HG02938 (cell line): ENCODE results near the gene MVB12B.

Source experiments
- ATAC-seq: cut with Tn5 transposase; IDR thresholded peaks from one replicate; pipeline ENCODE4 v1.9.1; 2021; ENCODE audit warnings: mild to moderate bottlenecking, moderate library complexity; ENCODE audit not compliant: unreplicated experiment

MVB12B gene

GRCh38 chr9:126357074-126357473, 30.4 kb downstream of the MVB12B start:
- no peak for ATAC-seq

- ATAC-seq: no peak
Observed at GRCh38 chr9:126360073-126360472, 33.4 kb downstream of the MVB12B start.

- ATAC-seq: no peak
Observed at GRCh38 chr9:126361810-126362238, 35.2 kb downstream of the MVB12B start.

DNA sequence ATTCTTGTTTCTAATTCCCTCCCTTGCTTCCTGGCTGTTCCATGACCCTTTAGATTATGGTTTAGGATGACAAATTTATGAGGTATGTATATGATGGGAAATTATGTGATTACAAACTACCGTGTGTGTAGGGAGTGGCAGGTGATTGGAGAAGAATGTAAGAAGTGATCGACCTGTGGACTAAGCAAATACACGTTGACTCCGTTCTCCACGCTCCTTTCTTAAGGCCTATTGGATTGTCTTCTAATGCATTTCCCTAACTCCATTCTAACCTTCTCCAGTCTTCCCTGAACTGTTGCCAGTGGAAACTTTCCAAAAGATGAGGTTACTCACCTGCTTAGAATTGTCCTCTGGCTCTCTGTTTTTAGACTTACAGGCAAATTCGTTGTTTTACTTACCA, 36.6 kb downstream of the MVB12B start:
- ATAC-seq: no peak

- no peak for ATAC-seq
Observed at GRCh38 chr9:126363847-126364671, 37.4 kb downstream of the MVB12B start.

DNA sequence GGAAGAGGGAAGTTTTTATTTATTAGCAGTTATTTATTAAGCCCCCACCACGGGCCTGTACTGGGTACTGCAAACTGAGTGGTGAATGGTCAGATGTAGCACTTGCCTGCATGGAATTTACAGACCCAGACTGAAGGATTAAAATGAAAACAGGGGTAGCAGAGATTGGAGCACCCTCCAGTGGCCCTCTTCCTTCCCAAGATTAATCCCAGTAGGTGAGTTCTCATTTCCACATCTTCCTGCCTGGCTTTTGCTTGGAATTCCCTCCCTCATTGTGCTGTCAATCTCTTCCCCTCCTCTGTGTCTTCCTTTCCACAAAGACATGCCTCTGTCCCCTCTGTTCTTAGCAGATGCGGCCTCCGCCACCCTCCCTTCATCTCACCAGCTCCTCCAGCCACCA, 39.2 kb downstream of the MVB12B start:
- ATAC-seq: no peak

- ATAC-seq: no peak
Observed at GRCh38 chr9:126366366-126367011, 39.9 kb downstream of the MVB12B start.

- no peak for ATAC-seq
Observed at GRCh38 chr9:126367139-126367538, 40.5 kb downstream of the MVB12B start.

GRCh38 chr9:126367616-126368015, 41.0 kb downstream of the MVB12B start:
- no peak for ATAC-seq

GRCh38 chr9:126368020-126368419, 41.4 kb downstream of the MVB12B start:
- no peak for ATAC-seq

DNA sequence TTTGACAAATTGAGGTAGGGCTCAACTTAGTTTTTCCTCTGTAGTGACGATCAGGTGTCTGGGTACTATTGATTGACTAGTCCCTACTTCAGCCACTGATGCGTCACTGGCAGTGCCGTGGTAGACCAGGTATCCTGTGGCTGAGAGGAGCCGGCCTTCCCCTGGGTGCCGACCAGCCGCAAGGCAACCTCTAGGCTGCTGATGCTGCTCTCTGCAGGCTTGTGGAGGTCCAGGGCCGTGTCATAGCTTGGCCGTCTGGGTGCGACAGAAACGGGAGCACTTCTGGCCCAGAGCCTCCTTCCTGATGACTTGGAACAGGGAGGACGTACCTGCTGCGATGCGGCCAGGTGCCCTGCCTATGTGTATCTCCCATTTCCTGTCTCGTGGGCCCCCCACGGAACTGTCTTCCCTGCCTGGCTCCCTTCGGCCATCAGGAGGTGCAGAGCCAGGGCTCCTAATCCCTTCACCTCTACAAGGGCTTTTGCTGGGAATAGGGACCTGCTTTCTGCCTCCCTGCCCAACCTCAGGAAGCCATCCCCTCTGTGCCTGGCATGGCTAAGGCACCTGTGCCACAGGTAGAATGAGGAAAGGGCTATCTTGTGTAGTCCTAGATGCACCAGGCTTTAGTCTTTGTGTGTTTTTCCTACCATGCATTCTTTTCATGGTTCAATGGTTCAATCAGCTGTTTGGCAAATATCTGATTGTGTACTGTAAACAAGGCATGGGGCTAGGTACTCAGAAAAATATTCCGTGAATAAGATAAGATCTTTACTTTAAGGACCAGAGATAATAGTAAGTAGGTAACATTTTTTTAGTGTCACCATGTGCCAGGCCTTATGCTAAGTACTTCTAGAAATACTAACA, 44.6 kb downstream of the MVB12B start:
- no peak for ATAC-seq

GRCh38 chr9:126372716-126373115, 46.1 kb downstream of the MVB12B start:
- ATAC-seq: no peak

DNA sequence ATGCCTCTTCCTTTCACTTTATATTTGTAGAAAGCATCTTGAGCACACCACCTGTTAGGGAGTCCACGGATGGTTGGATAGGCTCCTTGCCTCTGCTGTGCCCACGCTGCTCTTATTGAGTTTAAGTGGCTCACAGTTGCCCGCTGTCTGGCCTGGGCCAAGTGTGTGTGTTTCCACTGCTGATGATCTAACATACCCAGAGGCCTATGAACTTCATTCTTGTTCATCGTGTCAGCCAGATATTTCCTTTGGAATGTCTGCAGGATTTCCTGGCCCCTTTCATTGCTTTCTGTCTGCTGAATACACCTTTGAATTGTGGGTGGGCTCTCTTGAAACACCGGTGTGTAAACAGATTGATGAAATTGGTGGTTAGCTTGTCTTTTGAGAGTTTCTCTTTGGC, 46.6 kb downstream of the MVB12B start:
- ATAC-seq: no peak

DNA sequence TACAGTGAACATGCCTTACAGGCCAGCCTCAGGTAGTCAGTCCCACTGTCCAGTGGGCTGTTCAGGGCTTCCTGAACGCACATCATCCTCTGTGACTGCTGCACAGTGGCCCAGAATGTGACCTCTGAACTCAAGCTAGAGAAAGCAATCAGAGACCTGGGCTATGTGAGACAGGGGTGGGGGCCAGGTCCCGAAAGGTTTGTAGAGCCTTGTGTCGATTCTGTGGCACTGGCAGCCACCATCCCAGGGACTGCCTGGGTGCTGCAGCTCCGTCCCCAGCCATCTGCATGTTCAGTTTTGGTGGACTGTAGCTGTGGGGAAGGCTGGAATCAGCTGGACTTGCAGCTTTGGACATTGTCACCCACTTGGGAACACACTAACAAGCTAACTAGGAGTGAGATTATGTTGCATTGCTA, 47.7 kb downstream of the MVB12B start:
- ATAC-seq: no peak

DNA sequence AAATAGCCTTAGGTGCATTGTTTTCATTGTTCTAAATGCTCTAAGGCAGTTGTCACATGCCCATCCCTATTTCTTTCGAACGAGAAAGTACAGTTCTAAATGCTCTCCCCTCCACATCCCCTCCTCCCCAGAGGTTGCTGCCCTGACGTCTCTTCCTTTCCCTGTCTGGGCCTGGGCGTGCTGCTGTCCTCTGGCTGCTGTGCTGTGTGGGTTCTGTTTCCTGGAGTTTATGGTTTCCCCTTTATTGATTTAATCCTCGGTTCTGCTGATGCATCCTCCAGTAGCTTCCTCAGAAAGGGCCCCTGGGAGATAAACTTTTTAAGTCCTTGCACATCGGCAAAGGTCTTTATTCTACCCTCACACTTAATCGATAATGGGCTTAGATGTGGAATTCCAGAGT, 48.8 kb downstream of the MVB12B start:
- ATAC-seq: no peak

DNA sequence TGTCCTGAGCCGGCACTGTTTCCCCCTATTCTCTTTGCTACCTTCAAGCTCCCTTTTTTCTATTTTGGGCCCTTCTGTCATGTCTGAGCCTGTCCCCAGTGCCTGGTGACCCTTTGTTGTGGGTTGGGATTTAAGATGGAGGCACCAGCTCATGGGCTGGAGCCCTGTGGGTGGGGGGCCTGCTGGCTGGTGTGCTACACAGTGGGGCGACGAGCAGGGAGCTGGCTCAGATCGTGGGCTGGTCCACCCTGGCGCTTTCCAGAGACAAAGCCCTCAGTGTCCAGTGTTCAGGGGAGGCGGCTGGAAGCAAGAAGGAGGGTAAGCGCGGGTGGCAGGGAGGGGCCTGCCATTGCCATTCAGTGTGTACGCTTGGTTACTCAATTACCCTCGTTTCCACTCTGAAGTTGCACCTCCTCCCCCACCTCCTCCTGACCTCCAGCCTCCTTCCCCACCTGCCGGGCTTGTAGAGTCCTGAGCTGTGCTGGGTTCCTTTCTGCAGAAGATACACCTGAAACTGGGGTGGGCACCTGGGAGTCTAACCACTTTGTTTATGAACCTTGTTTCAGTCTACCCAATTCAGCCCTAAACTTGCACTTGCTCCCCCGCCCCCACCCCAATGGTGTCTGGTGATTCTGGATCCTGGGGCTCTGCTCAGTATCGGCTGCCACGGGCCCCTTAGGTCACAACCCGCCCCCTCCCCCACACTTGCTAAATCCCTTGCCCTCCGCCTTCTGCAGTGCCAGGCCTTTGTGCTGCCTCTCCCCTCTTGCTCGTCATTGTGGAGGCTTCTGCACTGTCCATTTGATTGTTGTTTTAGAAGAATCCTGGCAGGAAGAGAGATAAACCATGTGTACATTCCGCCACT, 49.9 kb downstream of the MVB12B start:
- ATAC-seq: no peak

GRCh38 chr9:126377176-126377509, 50.5 kb downstream of the MVB12B start:
- ATAC-seq: no peak

DNA sequence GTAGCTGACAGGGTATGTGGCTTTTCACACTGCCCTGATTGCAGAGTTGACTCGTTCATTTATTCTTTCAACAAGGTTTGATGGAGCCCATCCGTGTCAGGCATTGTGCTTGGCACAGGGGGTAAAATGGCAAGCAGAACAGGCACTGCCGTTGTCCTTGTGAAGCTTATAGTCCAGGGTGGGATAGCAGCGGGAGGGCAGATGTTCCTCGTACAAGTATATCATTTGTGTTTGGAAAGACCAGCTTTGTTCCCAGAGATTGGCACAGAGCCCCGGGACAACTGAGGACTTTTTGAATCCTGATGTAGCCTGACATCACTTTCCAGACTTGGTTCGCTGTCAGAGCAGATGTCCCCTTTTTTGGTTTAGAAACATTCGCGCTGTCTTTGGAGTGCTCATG, 50.9 kb downstream of the MVB12B start:
- ATAC-seq: no peak

DNA sequence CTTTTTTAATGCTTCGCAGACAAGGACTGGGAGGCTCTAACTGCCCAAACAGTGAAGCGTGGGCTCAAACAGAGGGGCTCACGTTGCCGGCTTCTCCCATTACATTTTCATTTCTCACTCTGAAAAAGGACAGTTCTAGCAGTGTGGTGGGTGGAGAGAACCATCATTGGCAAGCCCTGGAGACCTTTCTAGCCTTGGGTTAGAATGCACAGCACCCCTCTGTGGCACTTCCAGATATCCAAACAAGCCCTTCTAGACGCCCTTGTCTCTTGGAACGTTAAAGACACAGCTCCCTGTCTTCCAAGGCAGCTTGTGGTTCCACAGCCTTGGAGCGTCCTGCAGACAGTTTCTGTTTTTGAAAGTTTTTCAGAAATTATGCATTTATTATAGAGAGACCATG, 52.1 kb downstream of the MVB12B start:
- ATAC-seq: no peak

GRCh38 chr9:126379661-126380360, 53.2 kb downstream of the MVB12B start:
- ATAC-seq: no peak
